ENCODE measurements around the gene GPAT2. TPM values are rescaled to one million over a fixed set of nuclear protein-coding genes. Genes with fewer than 3 reads are reported as not detected.
A peak's percentile ranks its signal among the peaks of the same experiment; 100 is the strongest.
"Not testable (repeated sequence)": the region's sequence is repeated elsewhere in the genome, so short reads cannot be mapped to it uniquely, and the experiment has no call there.

The GPAT2 gene
- total and polyA plus RNA-seq, 2 donors (not counting 1 experiment from before 2014, with no cell fraction given), result 3.6 to 11.7 TPM

- no peaks in the 10 kb centered on the region for H3K9me3 ChIP-seq (ENCODE audit: control extremely low read depth in 1 of 3, control insufficient read depth in 2 of 3, insufficient read depth in 1 of 3, low read length in 2 of 3)
- H3K27me3 ChIP-seq (replicated peaks in 1 of 4; ENCODE audit: control extremely low read depth in 1 of 4, control insufficient read depth in 3 of 4, insufficient read depth in 4 of 4, low read length in 3 of 4), result no peaks in the 10 kb centered on the region
- no peak overlapping the region for H2AFZ ChIP-seq (ENCODE audit: insufficient read depth, low read depth, low read length, poor library complexity, severe bottlenecking)
- H4K20me1 ChIP-seq (ENCODE audit: control insufficient read depth, insufficient read depth, low read length, poor library complexity, severe bottlenecking), result no peaks in the 10 kb centered on the region
- no peaks in the 10 kb centered on the region for H3K4me1 ChIP-seq (ENCODE audit: control insufficient read depth in 2 of 2, insufficient read depth in 2 of 2, low read length in 2 of 2)
- no peak overlapping the region for H3K4me3 ChIP-seq (ENCODE audit: control extremely low read depth in 1 of 5, extremely low read depth in 1 of 5, insufficient read depth in 1 of 5, low read depth in 2 of 5, low read length in 4 of 5)
- no peaks in the 10 kb centered on the region for H3K36me3 ChIP-seq (replicated peaks in 1 of 2; ENCODE audit: control extremely low read depth in 1 of 2, control insufficient read depth in 1 of 2, extremely low read depth in 1 of 2, insufficient read depth in 2 of 2, low read length in 1 of 2)
- H3K9me3 Mint-ChIP-seq (ENCODE audit: insufficient read depth), result no peaks in the 10 kb centered on the region
- no peak overlapping the region for H3K27ac ChIP-seq (ENCODE audit: low read length in 2 of 2)
- DNase-seq (peak; percentile 4), ATAC-seq (ENCODE audit: low read depth) (no peak)
- ChIA-PET POLR2A (no interaction called here), CTCF (no interaction called here)
- peaks cover 2% of the 10 kb centered on the region for H3K27me3 Mint-ChIP-seq
- TF ChIP-seq EZH2 (IDR thresholded peaks at IDR 0.05; ENCODE audit: borderline replicate concordance, insufficient read depth, low read depth, low read length, poor library complexity, severe bottlenecking), result no peak
- 81% methylated on average over 3 of the region's 4 CpGs for WGBS (ENCODE audit: insufficient coverage)
- intact Hi-C loops (cut with micrococcal nuclease), result no loop called here
- H3K79me2 ChIP-seq (ENCODE audit: control insufficient read depth, insufficient read depth, low read length), result no peaks in the 10 kb centered on the region
- no peaks in the 10 kb centered on the region for H3K4me1 Mint-ChIP-seq
- no peak overlapping the region for H3K27ac Mint-ChIP-seq
- no peak overlapping the region for H3K4me3 Mint-ChIP-seq
- no peak overlapping the region for H3K4me2 ChIP-seq (replicated peaks; ENCODE audit: low read depth, low read length, poor library complexity, severe bottlenecking)
- no peak overlapping the region for H3K9ac ChIP-seq (ENCODE audit: low read length)
Observed at GRCh38 chr2:96065381-96065930, 30.7 kb upstream of the GPAT2 start.

DNA sequence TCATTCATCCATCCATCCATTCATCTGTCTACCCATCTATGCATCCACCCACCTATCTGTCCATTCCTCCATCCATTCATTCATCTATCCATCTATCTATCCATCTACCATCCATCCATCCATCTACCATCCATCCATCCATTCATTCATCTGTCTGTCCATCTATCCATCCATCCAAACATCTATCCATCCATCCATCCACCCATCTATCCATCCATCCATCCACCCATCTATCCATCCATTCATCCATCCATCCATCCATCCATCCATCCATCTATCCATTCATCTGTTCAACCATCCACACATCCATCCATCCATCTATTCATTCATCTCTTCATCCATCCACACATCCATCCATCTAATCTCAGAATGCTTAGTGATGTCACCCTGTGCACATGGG is 30.0 kb upstream of the GPAT2 start:
- CTCF ChIA-PET; H3K4me3 ChIP-seq (ENCODE audit: control extremely low read depth in 1 of 5, extremely low read depth in 1 of 5, insufficient read depth in 1 of 5, low read depth in 2 of 5, low read length in 4 of 5); H3K9me3 Mint-ChIP-seq (ENCODE audit: insufficient read depth): not testable (repeated sequence)

GRCh38 chr2:96064047-96064675 is 29.4 kb upstream of the GPAT2 start:
- H3K27me3 ChIP-seq (replicated peaks in 1 of 4; ENCODE audit: control extremely low read depth in 1 of 4, control insufficient read depth in 3 of 4, insufficient read depth in 4 of 4, low read length in 3 of 4); H3K9ac ChIP-seq (ENCODE audit: low read length); H3K4me3 ChIP-seq (ENCODE audit: control extremely low read depth in 1 of 5, extremely low read depth in 1 of 5, insufficient read depth in 1 of 5, low read depth in 2 of 5, low read length in 4 of 5); POLR2A ChIA-PET; H3K9me3 Mint-ChIP-seq (ENCODE audit: insufficient read depth); H3K4me3 Mint-ChIP-seq; H3K27me3 Mint-ChIP-seq; H3K9me3 ChIP-seq (ENCODE audit: control extremely low read depth in 1 of 3, control insufficient read depth in 2 of 3, insufficient read depth in 1 of 3, low read length in 2 of 3); H4K20me1 ChIP-seq (ENCODE audit: control insufficient read depth, insufficient read depth, low read length, poor library complexity, severe bottlenecking); DNase-seq; ATAC-seq (ENCODE audit: low read depth); H3K4me2 ChIP-seq (replicated peaks; ENCODE audit: low read depth, low read length, poor library complexity, severe bottlenecking); intact Hi-C loops (cut with micrococcal nuclease); CTCF ChIA-PET; H3K4me1 ChIP-seq (ENCODE audit: control insufficient read depth in 2 of 2, insufficient read depth in 2 of 2, low read length in 2 of 2); H2AFZ ChIP-seq (ENCODE audit: insufficient read depth, low read depth, low read length, poor library complexity, severe bottlenecking); H3K36me3 ChIP-seq (replicated peaks in 1 of 2; ENCODE audit: control extremely low read depth in 1 of 2, control insufficient read depth in 1 of 2, extremely low read depth in 1 of 2, insufficient read depth in 2 of 2, low read length in 1 of 2); H3K27ac ChIP-seq (ENCODE audit: low read length in 2 of 2); H3K79me2 ChIP-seq (ENCODE audit: control insufficient read depth, insufficient read depth, low read length); H3K27ac Mint-ChIP-seq; H3K4me1 Mint-ChIP-seq: not testable (repeated sequence)
- WGBS (ENCODE audit: insufficient coverage), result 100% methylated on average over 1 of the region's 3 CpGs

More for the DNA sequence above, 30.0 kb upstream of the GPAT2 start:
- H4K20me1 ChIP-seq (ENCODE audit: control insufficient read depth, insufficient read depth, low read length, poor library complexity, severe bottlenecking); H3K36me3 ChIP-seq (replicated peaks in 1 of 2; ENCODE audit: control extremely low read depth in 1 of 2, control insufficient read depth in 1 of 2, extremely low read depth in 1 of 2, insufficient read depth in 2 of 2, low read length in 1 of 2); H2AFZ ChIP-seq (ENCODE audit: insufficient read depth, low read depth, low read length, poor library complexity, severe bottlenecking); H3K9ac ChIP-seq (ENCODE audit: low read length); intact Hi-C loops (cut with micrococcal nuclease); POLR2A ChIA-PET; H3K79me2 ChIP-seq (ENCODE audit: control insufficient read depth, insufficient read depth, low read length); H3K27me3 Mint-ChIP-seq; H3K27ac ChIP-seq (ENCODE audit: low read length in 2 of 2); H3K4me3 Mint-ChIP-seq; H3K4me2 ChIP-seq (replicated peaks; ENCODE audit: low read depth, low read length, poor library complexity, severe bottlenecking); H3K4me1 Mint-ChIP-seq; H3K27me3 ChIP-seq (replicated peaks in 1 of 4; ENCODE audit: control extremely low read depth in 1 of 4, control insufficient read depth in 3 of 4, insufficient read depth in 4 of 4, low read length in 3 of 4); H3K9me3 ChIP-seq (ENCODE audit: control extremely low read depth in 1 of 3, control insufficient read depth in 2 of 3, insufficient read depth in 1 of 3, low read length in 2 of 3); H3K4me1 ChIP-seq (ENCODE audit: control insufficient read depth in 2 of 2, insufficient read depth in 2 of 2, low read length in 2 of 2); DNase-seq; H3K27ac Mint-ChIP-seq; ATAC-seq (ENCODE audit: low read depth): not testable (repeated sequence)
